Urothelium cell line (cell line): ENCODE data around the gene PAQR4.
"Not testable (repeated sequence)": the region's sequence is repeated elsewhere in the genome, so short reads cannot be mapped to it uniquely, and the experiment has no call there.

Experiments
- DNase-seq: peaks from one replicate; pipeline ENCODE4 v3.0.0; 2011; ENCODE audit warnings: low spot score, mixed read lengths
- FAIRE-seq: peaks from 2 replicates; lab custom pipeline; 2011; peaks lifted over from hg19 to GRCh38; lab: Jason Lieb, UNC

Gene PAQR4

DNA sequence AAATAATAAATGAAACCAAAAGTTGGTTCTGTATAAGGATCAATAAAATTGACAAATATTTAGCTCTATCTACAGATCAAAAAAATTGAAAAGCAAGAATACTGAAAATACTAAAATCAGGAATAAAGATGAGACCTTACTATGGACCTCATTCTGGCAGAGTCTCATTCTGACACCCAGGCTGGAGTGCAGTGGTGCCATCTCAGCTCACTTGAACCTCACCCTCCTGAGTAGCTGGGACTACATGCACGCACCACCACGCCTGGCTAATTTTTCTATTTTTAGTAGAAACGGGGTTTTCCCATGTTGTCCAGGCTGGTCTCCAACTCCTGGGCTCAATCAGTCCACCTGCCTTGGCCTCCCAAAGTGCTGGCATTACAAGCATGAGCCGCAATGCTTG is 27.1 kb upstream of the PAQR4 start:
- no peak for FAIRE-seq
- DNase-seq, result no peak

DNA sequence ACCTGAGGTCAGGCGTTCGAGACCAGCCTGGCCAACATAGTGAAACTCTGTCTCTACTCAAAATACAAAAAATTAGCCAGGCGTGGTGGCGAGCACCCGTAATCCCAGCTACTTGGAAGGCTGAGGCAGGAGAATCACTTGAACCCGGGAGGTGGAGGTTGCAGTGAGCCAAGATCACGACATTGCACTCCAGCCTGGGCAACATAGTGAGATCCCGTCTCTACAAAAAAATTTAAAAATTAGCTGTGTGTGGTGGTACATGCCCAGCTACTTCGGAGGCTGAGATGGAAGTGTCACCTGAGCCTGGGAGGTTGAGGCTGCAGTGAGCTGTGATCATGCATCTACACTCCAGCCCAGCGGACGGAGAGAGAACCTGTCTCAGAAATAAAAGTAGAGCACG is 25.4 kb upstream of the PAQR4 start:
- FAIRE-seq, DNase-seq: not testable (repeated sequence)

DNA sequence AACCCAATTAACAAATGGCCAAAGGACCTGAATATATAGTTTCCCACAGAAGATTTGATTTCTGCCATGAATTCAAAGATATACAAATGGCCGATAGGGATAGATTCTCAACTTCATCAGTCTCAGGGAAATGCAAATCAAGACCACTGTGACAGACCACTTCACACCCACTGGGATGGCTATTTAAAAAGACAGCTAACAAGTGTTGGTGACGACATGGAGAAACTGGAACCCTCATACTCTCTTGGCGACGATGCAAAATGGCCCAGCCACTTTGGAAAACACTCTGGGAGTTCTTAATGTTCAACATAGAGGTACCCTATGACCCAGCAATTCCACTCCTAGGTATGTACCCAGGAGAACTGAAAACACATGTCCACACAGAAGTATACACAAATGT is 22.5 kb upstream of the PAQR4 start:
- FAIRE-seq (no peak), DNase-seq (no peak)

DNA sequence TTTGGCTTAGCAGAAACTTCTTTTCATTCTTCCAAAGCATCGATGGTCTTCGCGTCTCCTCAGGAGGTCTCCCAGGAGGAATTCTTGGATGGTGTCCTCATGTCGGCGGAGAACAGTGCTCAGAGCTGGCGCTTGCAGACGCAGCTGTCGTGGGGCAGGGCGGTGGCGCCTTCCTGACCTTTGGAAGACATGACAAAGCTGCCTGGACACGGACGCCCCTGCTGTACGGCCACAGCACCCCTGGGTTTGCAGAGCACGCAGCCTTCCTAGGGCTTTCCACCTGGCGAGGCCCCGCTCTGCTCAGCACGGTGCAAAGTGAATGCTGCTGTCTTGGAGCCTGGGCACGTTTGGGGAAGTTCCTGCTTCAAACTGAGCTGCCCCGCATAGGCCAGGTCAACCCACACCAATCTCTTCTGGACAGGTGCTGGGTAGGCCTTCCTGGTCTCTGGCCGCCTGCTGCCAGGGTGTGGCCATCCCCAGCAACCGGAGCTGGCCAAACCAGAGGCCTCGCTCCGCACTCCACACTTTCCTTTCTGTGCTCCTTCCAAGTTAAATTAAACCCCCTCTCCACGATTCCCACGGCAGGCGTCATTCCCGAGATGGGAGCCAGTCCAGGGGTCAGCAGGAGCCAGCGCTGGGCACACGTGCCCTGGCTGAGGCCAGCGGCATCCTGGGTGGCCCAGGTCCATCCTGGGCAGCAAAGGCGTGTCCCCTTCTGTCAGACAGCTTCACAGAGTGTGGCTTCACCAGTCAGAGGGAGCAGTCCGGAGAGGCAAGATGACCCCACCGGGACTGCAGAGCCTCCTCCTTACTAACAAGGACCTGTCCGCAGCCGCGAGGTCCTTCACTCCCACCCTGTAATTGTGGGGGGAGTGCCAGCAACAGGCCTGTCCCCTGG is 20.1 kb upstream of the PAQR4 start:
- FAIRE-seq (no peak), DNase-seq (no peak)

- FAIRE-seq (no peak), DNase-seq (no peak)
These were observed 19.3 kb upstream of the PAQR4 start for GRCh38 chr16:2949705-2950352.

DNA sequence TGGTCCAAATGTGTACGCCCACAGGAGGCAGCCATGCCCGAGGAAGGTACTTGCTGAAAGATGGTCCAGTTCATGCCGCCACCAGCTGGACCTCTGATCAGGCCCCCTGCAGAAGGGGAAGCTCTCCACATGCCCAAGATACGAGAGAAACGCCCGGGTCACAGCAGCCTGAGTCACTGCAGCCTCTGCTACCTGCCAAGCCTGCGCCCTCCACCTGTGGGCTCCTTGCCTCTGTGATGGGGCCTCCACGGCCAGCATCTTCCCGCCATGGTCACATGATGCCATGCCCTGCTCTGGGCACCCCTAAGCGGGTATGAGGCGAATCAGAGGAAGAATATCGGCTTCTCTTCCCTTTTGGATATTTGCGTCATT is 18.8 kb upstream of the PAQR4 start:
- FAIRE-seq (no peak), DNase-seq (no peak)

DNA sequence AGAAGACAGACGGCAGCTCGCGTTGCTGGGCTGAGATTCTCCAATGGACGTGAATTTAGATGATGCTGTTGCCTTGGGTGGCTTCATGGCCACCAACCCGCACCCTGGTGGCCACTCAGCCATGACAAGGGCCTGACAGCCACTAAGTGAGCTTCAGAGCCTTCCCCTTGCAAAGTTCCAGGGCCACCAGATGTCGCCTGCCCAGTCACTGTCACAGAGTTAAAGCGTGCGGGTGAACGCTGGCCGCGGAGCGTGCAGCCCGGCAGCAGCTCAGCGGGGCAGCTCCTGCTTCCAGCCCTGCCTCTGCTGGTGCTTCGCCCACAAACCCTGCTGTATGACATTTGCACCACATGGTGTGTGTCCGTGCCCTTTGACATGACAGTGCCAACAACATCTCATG is 18.4 kb upstream of the PAQR4 start:
- FAIRE-seq (no peak), DNase-seq (no peak)

DNA sequence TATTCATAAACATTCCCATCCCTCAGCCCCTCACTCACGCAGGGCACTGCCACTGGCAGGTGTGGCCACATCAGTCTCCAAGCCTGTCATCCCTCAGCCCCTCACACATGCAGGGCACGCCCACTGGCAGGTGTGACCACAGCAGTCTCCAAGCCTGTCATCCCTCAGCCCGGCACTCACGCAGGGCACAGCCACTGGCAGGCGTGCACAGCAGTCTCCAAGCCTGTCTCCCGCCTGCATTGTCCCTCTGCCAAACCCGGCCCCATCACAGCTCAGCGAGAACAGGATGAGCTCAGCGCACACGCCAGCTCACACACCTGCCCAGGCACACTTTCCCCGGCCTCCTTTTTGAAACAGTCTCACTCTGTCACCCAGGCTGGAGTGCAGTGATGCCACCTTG is 16.5 kb upstream of the PAQR4 start:
- FAIRE-seq (no peak), DNase-seq (no peak)

DNA sequence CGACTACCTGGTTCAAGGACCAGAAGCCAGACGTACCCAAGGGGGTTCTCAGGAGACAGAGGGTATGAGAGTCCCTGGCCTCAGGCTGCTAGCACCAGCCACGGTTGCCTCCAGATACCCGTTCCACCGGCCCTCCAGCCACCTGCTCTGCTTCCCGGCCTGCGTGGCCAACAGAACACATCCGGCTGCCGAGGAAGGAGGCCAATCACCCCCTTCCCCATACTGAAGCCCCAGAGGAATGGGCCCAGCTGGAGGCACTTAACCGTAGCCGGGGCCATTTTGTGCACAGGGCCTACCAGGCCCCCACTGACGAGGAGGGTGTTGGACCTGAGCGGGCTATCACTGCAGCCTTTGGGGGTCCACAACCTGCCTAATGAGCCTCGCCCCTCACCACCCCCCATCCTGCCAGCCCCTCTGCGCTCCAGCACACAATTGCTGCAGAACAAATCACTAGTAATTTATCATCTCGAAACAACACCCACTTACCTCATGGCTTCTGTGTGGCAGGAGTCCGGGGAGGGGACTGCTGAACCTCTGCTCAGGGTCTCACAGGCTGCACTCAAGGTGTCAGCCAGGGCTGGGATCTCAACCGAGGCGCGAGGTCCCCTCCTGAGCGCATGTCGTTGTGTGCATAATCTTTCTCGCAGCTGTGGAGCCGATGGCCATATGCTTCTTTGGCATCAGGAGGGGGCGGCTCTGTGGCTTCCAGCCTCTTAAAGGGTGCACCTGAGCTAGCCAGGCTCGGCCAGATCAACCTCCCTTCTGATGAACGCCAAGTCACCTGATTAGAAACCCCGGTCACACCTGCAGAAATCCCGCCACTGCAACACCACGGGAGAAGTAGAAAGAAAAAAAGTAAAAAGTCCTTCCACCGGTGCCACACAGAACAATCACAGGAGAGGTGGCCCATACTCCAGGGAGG is 15.2 kb upstream of the PAQR4 start:
- FAIRE-seq (no peak), DNase-seq (no peak)

DNA sequence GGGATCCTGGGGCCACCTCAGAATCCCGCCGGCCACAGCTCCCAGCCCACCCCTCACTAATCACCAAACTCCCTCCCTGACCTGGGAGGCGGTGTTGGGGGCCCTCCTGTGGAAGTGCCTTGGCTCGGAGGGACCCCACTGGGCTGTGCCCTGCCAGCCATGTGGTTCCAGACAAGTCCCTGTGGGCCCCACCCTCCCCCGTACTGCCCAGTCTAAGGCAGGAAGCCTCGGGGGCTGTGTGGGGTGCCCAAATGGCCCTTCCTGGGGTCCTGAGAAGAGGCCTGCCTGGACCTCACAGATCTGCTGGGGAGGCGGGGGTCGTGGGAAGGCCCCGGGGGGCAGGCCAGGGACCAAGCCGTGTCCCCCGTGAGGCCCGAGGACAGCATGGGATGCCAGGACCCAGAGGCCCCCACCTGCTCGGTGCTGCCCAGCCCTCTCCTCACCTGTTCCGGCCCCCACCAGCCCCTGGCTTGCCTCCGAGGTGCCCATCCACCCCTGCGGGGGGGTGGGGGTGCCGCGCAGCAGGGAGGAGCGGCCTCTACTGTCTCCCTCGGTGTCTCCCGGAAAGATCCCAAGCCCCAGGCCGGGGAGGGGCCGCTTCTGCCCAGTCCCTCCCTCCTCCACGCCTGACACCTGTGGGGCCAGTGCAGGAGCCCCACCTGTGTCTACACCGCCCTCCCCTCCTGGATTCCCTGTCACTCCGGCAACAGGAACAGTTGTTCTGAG is 14.3 kb upstream of the PAQR4 start:
- DNase-seq (no peak), FAIRE-seq (no peak)

- DNase-seq, result no peak
- FAIRE-seq, result no peak
These were observed 13.7 kb upstream of the PAQR4 start for GRCh38 chr16:2955438-2955778.

- DNase-seq (no peak), FAIRE-seq (no peak)
These were observed 13.2 kb upstream of the PAQR4 start for GRCh38 chr16:2955779-2956578.

GRCh38 chr16:2956579-2956956 is 12.6 kb upstream of the PAQR4 start:
- FAIRE-seq (no peak), DNase-seq (no peak)

DNA sequence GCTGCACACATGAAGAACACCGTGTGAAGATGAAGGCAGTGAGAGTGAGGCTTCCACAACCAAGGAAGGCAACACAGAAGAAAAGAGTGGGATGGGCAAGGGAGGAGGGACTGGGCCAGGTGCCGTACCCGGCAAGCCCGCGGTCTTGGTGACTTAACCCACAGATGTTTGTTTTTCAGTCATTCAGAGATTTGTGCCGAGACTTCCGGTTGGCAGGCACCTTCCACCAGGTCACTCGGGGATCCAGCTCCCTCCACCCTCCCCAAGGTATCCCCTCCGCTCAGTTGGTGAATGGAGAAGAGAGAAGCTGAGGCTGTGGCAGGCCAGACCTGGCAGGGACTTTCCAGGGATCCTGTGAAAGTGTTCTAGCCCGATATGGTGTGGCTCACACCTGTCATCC is 9.9 kb upstream of the PAQR4 start:
- FAIRE-seq, result no peak
- DNase-seq, result no peak

GRCh38 chr16:2960183-2961010 is 8.8 kb upstream of the PAQR4 start:
- no peak for DNase-seq
- no peak for FAIRE-seq

- FAIRE-seq (no peak), DNase-seq (no peak)
These were observed 6.6 kb upstream of the PAQR4 start for GRCh38 chr16:2962334-2963073.

GRCh38 chr16:2963074-2963722 is 6.0 kb upstream of the PAQR4 start:
- DNase-seq (no peak), FAIRE-seq (no peak)
